HG03103 (cell line): Measurements from ENCODE around the gene AAMP.
"Not testable (repeated sequence)": the region's sequence is repeated elsewhere in the genome, so short reads cannot be mapped to it uniquely, and the experiment has no call there.

ENCODE experiments used
- ATAC-seq: cut with Tn5 transposase; IDR thresholded peaks from one replicate; pipeline ENCODE4 v1.9.1; 2021; ENCODE audit warnings: low read depth; ENCODE audit not compliant: unreplicated experiment

Gene AAMP, protein sequence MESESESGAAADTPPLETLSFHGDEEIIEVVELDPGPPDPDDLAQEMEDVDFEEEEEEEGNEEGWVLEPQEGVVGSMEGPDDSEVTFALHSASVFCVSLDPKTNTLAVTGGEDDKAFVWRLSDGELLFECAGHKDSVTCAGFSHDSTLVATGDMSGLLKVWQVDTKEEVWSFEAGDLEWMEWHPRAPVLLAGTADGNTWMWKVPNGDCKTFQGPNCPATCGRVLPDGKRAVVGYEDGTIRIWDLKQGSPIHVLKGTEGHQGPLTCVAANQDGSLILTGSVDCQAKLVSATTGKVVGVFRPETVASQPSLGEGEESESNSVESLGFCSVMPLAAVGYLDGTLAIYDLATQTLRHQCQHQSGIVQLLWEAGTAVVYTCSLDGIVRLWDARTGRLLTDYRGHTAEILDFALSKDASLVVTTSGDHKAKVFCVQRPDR

GRCh38 chr2:218269900-218270720 is at the start of gene AAMP, which contains the start of gene PNKD:
AAMP (minus strand) TSS chr2:218270137; CDS start chr2:218270086, 51 bp downstream.
PNKD (plus strand) TSS chr2:218270519; CDS start chr2:218270536, 17 bp downstream.
- ATAC-seq, result peak; percentile 88

GRCh38 chr2:218318241-218318640 is 48.3 kb upstream of the AAMP start:
- ATAC-seq, result no peak

DNA sequence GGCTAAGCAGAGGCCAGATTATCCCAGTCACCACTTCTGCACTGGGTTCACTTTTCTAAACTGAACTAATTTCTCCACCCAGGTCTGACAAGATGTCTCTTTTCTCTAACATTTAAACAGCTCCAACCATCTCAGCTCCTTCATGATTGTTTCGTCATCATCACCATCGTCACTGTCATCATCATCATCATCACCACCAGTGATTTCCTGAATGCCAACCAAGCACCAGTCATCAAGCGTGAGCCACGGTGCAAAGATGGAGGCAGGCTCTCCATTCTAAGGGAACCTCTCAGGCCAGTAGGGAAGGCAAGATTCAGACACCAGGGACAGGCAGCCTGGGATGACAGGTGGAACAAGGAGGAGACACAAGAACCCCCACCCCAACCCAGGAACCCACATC is 47.9 kb upstream of the AAMP start:
- ATAC-seq, result no peak

DNA sequence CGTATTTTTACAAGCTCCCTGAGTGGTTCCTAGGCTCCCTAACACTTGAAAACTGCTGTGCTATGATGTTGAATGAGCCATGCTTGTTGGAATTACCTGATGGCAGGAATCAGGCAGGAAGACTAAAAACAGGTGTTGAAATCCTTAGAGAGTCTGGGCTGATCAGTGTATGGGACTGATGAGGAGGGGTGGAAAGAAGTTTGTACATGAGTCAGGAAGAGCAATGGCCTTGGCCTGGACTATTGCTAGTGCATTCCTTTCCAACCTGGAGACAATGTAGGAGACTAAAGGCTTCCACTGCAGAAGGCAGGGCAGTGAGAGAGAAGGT is 47.3 kb upstream of the AAMP start:
- ATAC-seq, result no peak

DNA sequence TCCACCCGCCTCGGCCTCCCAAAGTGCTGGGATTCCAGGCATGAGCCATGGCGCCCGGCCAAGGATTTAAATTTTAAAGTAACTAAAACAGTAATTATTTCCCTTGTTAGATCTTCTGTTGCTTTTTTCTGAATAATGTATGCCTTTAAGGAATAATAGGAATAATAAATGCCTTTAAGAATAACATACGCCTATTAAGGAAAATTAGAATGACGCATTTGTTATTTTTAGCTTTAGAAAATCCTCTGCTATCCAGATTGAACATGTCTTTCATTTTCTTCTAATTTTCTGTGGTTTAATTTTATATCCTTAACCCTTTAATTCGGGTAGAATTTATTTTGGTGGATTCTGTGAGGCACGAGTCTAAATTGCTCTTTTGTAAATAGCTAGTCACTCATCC is 45.5 kb upstream of the AAMP start:
- ATAC-seq, result no peak

- not testable (repeated sequence) for ATAC-seq
Measured at GRCh38 chr2:218314764-218315163, 44.8 kb upstream of the AAMP start.

DNA sequence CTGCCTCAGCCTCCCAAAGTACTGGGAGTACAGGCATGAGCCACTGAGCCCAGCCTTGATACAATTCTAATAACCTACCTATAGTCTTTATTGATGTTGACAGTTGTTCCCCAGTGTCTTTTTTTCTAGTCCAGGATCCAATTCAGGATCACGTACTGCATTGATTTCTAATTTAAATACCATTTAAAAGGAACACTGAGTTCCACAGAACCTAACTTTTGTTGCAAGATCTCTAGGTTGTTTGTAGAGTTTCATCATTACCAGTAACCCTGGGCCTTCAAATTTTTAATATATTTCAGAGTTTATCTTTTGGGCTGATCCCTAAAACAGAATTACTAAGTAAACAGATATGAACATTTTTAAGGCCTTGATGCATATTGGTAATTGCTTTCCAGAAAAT is 43.4 kb upstream of the AAMP start:
- ATAC-seq, result no peak

DNA sequence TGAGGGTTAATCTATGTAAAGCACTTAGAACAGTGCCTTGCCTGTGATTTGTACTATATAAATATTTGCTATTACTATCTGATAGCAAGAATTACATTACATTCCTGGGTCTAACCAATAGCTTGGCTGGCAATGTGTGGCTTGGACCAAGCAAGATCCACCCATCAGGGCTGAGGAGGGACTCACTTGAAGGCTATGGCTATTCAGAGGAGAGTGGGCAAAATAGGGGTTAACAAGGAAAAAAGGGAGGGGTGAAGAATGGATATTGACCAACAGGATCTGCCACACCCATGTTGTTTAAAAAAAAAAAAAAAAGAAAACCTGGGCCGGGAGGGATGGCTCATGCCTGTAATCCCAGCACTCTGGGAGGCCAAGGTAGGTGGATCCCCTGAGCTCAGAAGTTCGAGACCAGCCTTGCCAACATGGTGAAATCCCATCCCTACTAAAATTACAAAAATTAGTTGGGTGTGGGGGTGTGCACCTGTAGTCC is 42.4 kb upstream of the AAMP start:
- ATAC-seq, result no peak

DNA sequence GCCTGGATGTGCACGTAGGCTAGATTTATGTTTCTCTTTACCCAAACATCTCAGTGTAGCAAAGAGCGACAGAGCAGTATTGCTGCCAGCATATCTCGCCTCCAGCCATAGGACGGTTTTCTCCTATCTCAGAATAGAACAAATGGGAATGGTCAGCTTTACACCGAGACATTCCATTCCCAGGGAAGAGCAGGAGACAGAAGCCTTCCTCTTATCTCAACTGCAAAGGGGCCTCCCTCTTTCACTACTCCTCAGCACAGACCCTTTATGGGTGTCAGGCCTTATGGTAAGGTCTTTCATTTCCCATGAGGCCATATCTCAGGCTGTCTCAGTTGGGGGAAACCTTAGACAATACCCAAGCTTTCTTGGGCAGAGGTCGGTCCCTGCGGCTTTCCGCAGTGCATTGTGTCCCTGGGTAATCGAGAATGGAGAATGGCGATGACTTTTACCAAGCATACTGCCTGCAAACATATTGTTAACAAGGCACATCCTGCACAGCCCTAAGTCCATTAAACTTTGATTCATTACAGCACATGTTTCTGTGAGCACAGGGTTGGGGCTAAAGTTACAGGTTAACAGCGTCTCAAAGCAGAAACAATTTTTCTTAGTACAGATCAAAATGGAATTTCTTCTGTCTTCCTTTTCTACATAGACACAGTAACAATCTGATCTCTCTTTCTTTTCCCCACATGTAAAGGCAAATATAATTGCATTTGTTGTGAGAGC is 41.8 kb upstream of the AAMP start:
- not testable (repeated sequence) for ATAC-seq

- ATAC-seq, result no peak
Measured at GRCh38 chr2:218310853-218311540, 41.1 kb upstream of the AAMP start.

GRCh38 chr2:218307415-218308090 is 37.6 kb upstream of the AAMP start:
- no peak for ATAC-seq

DNA sequence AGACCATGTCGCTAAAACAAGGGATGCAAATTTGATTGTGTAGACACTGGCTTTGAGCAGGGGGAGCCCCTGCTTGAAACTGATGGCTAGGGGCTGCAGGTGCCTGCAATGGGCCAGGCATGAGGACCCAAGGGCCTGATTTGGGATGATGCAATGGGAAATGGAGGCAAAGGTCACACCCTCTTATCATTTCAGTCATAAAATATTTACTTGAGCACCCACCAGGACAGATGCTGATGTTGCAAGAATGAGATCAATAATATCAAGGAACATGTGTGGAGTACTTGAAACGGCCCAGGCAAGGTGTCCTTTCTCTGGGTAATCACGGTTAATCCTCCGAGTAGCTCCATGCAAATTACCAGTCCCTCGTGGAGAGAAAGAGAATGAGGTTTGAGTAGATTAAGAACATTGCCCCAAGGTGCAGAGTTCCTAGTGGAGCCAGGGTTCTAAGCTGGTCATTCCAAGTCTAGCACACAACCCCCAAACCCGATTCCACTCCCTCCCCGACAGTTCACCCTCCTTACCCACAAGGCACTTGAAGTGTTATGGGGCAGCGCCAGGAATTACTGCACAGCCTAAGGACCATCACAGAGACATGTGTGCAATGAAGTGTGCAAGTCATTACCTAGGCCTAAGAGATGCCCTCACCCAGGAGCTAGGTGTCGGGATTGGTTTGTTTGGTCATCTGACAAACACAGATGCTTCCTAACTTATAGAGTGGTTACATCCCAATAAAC is 36.4 kb upstream of the AAMP start:
- no peak for ATAC-seq

DNA sequence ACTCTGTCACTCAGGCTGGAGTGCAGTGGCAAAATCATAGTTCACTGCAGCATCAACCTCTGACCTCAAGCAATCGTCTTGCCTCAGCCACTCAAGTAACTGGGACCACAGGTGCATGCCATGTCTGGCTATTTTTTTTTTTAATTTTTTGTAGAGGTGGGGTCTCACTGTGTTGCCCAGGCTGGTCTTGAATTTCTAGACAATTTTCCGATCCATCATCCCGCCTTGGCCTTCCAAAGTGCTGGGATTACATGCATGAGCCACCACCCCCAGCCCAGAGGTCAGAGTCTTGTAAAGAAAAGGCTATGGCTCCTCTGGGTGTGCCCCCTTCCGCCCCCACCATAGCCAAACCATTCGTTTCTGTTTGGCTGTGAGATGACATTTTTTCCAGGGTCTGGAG is 35.4 kb upstream of the AAMP start:
- no peak for ATAC-seq

- ATAC-seq, result peak; percentile 86
Measured at GRCh38 chr2:218301176-218301819, 31.4 kb upstream of the AAMP start.

DNA sequence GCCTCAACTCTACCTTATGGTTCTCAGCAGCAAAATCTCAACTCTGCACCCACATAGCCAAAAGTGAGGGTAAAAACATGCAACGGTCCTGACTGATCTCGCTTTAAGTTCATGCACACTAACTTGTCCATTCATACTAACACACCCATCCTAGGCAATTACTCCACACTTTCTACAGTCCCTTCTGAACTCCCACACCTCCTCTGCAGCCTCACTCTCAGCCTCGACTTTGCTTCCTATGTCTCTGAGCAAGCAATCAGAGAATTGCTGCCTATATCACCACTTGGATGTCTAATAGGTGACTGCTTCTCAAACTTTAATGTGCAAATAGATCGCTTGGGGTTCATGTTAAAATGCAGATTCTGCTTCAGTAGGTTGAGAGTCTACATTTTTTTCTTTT is 30.2 kb upstream of the AAMP start:
- no peak for ATAC-seq

DNA sequence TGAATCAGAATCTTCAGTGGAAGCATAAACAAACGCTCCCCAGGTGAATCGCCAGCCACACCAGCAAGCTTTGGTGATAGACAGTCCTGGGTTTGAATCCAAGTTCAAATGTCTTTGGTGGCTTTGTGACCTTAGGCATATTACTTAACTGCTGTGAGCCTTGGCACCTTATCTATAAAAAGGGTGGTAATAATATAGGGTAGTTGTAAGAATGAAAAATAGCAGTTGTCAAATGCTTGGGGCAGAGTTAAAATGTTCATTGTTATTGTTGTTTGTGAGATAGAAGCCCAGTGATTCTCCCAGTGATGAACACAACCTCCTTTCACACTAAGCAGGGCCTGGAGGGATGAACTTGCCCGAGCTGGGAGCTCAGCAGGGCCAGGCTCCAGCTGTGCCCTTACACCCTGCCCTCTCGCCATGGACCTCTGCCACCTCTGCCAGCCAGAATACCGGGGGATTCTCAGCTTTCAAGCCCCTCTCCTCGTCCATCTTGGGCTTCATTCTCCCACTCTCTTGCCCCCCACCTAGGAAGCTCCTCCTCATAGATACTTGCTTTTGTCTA is 28.5 kb upstream of the AAMP start:
- no peak for ATAC-seq

- no peak for ATAC-seq
Measured at GRCh38 chr2:218296847-218297246, 26.9 kb upstream of the AAMP start.

DNA sequence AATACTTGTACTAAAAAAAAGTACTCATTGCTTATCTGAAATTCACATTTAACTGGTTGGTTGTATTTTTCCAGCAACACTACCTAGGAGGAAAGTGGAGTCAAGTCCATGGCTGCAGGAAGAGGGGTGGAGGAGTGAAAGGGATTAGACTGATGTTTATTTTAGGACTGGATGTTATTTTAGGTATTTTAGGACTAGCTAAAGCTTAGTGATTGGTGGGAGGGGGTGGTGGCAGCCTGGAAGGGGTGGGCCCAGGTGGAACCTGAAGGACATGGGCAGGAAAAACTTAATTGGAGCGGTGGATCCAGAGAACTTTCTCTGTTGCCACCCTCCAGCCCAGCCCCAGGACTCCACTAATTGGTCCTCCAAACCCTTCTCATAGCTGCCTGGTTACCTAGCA is 26.3 kb upstream of the AAMP start:
- ATAC-seq, result no peak
